NCI-H774 (cell line): ENCODE measurements around the gene PRKCE.

Experiments used
- DNase-seq: peaks from one replicate; lab custom pipeline; 2025; lab: John Stamatoyannopoulos, UW

Gene PRKCE

DNA sequence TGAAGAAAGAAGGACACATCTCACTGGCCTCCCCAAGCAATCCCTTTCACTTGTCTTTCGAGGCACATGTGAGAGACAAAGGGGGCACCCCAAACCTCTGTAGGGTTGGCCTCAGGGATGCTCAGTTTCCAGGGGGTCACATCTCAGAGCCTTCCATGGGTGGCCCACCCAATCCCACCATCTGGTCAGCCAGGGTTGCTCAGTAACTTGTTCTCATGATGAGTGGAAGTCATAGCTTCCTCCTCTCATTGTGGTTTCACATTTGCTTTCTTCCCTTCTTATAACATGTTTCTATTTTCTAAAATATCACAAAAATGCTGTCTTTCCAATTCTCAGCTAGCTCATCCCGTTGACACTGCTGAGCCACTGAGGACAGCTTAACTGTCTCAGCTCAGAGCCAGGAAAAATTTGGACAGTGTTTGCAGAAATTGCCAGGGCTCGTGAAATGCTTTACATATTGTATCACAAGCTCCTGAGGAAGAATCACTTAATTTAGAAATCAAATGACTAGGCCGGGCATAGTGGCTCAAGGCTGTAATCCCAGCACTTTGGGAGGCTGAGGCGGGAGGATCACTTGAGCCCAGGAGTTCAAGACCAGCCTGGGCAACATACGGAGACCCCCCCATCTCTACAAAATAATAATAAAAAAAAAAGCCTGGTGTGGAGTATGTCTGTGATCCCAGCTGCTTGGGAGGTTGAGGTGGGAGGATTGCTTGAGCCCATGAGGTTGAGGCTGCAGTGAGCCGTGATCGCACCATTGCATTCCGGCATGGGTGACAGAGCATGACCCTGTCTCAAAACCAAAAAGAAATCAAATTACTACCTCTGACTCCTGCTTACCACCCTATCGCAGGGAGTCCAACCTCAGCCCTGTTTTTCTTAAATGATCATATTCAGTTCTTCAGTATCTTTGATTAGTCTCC, 129.3 kb downstream of the PRKCE start:
- no peak for DNase-seq

DNA sequence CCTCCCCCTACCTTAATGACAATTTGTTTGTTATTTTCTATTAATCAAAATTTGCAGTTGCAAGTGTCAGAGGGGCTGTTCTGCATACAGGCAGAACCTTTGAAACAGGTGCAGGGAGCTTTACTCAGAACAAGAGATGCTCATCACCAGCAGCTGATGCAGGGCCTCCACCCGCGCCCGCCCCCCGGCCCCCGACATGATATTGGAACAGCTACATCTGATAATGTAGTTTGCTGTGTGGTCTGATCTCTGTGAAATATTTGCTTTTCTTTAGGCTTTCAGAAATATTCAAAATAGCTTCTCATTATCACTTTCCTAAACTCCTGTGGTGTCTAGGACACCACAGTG, 130.0 kb downstream of the PRKCE start:
- DNase-seq: no peak

DNA sequence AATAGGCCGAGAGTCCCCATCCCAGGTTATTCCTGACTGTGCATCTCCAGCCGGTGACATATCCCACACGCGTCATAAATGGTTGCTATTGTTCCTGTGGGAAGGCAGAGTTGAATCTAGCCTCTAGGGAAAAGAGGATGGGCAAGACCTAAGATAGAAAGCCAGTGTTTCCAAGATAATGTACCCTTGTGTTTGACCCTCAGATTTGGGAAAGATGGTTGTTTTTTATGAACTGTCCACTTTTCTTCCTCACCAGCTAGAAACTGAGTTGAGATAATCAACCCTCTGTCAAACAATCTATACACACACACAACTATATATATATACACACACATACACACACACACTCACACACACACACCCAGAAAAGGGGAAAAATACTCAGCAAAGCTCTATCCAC, 131.0 kb downstream of the PRKCE start:
- no peak for DNase-seq

DNA sequence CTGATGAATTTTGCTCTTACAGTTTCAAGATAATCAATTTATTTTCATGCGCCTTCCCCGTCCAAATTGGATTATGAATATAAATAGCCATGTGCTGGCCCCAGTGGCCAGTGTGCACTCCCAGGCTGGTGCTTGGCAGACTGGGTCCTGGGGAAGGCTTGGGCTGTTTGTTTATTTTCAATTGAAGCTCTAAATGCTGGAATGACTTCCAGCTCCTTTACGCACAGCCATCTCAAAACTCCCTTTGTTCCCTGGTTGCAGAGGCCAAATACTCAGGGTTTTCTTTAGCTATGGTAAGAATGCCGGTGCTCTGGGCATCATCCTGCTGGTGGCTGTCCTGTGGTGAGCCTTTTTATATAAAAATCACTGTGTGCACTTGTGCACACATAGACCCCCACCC, 131.5 kb downstream of the PRKCE start:
- DNase-seq: no peak

DNA sequence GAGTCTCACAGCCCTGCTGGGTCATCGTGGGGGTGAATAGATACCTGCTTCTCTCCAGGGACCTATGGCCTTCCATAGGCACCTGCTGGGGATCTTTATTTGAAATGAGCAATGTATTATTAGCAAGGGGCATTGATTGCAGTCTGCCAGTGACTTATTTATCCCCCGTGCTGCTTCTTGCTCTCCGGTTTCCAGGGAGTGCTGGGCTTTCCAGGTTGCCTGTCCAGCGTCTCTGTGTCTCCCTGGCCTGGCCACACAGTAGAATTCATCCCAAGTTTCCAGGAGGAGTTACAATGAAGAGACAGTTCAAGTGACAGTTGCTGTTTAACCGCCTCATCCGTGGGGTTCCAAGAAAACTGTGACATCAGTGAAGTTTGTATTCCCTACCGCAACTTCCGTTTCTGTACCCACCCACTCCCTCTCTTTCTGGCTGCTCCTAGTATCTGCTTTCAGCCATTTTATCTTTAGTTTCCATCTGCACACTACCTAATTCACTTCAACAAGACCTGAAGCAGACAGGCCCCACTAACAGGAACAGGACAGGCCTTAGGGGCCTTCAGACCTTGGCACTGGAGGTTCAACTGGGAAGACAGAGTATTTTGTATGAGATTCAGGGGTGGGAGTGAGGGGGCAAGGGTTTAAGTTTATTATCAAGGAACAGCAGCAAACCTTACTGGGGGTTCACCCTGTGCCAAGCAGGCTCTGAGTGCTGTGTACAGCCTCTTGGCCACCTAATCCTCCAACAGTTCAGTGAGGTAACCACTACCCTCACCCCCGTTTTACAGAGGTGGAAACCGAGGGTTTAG, 134.8 kb downstream of the PRKCE start:
- no peak for DNase-seq

DNA sequence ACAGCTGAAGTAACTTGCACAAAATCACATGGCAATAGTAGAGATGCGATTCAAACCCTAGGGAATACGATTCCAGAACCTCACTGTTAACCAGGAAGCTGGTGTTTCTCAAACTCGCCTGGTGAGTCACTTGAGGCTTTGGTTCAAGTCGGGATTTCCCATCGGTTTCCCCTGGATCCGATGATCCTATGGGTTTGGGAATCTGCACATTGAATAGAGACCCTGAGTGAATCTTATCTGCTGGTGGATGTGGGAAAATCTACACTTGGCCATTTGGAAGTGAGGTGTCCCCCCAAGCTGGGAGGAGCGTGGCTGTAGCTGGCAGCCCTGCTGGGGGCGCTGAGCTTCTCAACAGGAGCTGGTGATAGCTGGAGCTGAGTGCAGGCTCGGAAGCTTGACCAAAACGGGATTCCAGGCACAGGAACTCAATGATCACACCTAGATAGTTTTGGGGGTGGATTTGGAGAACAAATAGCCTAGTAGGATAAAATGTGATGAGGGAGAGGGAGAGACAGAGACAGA, 135.4 kb downstream of the PRKCE start:
- no peak for DNase-seq

DNA sequence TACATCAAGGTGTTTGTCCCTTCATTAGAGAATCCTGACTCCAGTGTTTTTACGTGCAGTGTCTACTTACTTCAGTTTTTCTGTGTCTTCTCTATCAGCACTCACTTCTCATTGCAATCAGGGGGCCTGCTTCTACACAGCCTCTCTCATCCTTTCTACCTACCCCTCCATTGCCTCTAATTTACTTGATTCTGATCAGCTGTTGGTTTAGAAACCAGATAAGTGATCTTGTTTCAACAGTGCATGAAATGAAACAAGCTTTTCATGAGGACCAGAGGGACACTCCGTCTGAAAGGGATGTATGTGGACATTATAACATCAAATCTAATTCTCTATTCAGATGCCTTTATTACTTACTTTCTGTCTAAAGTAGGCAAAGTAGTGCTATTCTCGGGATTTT, 136.9 kb downstream of the PRKCE start:
- DNase-seq: no peak

DNA sequence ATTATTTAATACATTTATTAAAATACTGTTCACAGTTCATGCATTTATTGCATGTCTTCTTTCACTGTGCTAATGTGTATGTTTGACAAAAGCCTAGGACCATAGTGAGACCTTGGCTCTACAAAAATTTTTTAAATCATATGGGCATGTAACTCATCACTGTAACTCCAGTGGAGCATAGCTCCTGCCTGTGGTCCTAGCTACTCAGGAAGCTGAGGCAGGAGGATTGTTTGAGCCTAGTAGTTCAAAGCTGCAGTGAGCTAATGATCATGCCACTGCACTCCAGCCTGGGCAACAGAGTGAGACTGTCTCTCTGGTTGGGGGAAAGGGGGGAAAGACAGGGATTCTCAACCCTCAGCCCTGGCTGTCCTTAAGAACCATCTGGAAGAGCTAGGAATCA, 137.8 kb downstream of the PRKCE start:
- DNase-seq: no peak

DNA sequence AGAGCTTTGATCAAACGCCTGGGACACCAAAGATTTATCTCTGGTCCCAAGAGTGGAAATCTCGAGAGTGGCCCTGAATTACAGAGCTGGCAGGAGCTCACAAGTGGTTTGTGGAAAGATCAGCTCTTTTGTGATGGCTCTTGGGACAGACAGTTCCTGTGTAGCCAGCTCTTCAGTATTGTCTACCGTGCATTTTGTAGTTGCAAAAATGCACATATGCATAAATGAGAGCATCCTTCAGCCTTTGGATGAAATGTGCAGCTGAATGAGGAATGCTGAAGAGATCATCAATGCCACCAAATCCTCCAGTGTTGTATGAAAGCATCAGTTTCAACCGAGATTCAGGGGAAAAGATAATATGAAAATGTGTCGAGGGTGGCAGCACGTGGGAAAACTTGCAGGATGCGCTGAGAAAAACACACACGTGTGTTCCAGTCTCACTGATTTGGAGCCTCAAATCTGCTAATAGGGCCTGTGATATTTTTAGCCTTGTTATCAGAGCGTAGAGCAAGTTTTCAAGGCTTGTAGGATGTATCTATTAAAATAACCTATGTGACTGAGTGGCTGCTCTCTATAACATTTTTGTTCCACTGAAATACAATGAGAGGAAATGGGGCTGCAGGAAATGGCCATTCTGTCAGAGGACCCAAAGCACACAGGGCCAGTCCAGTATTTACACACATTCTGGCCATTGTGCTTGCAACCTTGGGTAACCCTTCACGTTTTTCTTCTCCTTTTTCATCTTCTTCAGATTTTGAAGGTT, 138.7 kb downstream of the PRKCE start:
- DNase-seq: no peak

DNA sequence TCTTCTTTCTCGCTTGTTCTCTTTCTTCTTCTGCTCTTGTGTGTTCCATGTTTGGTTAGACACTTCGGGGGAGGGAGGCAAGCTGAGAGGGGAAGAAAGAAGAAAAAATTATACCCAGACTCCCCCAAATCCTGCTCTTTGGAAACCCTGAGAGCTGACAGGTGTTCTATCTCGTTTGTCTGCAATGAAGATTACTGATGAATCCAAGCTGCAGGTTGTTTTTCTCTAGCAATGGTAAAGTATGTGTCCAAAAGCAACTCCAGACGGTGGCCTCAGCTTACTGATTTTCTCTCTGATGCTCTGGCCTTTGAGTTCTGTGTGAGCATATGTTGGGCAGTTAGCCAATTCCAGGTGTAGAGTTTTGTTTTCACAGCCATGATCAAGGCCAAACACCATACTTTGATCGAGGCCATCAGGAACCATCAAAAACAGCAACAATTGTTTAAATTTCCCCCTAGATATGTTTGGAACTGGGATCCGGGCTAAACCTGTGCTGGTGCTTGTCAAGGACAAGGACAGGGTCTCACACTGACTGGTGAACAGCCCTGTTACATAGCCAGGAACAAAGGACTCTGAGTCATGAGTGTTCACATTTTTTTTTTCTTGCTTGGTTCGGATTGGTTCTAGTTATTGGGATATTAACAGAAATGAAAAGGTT, 142.0 kb downstream of the PRKCE start:
- DNase-seq: peak; percentile 11

DNA sequence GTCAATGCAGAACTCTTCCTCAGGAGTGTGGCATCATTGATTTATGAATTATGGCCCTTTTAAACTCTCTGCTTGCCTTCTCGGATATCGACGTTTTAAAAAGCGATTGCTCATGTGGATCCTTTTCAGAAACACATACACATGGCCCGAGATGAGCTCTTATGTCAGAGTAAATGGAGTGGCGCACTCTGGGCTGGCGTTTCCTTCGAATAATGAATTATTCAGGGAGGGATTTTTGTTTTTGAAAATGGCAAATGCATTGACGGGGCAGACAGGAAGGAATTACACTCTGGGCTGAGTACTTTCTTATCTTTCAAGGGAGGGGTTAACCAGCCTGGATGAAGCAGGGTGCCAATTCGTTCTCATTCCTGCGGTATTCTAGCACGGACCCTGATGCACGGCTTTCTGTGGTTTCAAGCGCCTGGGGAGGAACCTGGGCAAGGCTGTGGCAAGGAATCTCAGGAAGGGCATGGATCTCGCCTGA, 142.7 kb downstream of the PRKCE start:
- DNase-seq: no peak

DNA sequence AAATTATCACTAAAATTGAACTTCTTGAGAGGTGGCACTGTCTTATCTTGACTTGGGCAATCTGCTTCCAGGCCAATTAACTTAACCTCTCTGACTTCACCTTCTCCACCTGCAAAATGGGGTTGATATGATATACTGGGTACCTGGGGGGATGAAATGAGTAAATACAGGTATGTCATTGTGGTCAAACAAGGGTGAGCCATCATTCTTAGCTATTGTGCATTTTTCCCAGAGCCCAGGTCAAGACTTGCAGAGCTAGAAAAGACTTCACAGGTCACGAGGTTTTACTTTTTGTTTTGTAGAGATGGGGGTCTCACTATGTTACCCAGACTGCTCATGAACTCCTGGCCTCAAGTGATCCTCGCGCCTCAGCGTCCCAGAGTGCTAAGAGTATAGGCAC, 145.0 kb downstream of the PRKCE start:
- DNase-seq: no peak

DNA sequence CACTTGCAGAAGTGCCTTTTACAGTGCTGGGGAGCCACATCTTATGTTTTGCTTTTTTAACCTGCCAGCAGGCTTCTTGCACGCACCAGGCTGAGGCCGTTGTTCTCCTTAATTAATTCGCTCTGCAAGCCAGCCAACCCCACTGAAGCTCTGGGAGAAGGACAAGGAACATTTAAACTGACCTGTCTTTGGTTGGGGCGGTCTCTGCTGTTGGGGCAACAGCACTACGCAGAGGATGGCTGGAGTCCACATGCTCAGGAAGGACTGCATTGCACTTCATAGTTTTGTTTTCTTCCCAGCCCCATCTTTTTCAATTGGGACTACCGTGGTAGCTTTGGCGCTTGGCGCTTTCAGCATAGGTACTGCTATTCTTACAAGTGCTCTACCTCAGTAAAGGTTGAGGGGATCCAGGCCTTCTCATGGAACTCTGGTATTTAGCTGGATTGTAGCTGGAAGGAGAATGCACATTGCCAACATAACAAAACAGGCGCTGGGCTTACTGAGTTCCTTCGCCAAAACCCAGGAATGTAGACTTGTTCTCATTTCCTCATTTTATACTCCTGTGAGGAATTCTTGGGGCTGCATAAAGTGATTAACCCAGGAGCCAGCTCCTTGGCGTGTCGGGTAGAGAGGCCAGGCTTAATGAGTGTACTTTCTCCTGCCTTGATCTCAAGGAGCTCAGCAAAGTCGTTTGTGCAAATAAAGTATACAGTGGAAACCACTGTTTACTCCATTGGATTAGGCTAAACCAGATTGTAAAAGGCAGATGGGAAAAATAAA, 146.2 kb downstream of the PRKCE start:
- no peak for DNase-seq

DNA sequence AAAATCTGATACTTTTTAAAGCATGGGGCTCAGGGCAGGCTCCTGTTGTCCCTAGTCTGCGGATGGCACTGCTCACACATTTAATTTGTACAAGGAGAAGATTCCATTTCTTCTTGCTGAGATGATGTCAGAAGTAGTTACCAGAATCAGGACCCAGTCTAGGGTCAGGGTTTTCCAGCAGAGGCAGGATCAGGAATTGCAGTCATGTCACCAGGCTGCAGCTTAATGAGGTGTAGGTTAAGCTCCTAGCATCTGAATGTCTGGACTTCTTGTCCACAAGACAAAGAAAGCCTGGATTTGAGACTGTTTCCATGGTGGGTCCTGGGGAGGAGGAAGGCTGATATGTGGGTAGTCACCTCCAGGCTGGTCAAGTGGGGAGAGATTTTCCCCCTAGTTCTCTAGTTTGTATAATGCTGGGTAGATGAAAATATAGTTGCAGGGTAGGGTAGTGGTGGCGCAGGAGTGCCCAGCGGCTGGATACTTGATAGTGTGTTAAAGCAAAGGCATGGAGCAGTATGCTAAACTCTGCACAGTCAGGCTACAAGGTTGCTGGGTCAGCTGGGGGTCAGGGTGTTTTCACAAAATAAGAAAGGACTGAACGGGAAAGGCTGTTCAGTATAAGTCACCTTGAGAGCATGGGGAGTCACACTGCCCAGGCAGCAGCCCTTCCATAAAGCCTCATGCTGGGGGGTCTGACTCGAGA, 148.4 kb downstream of the PRKCE start:
- no peak for DNase-seq

DNA sequence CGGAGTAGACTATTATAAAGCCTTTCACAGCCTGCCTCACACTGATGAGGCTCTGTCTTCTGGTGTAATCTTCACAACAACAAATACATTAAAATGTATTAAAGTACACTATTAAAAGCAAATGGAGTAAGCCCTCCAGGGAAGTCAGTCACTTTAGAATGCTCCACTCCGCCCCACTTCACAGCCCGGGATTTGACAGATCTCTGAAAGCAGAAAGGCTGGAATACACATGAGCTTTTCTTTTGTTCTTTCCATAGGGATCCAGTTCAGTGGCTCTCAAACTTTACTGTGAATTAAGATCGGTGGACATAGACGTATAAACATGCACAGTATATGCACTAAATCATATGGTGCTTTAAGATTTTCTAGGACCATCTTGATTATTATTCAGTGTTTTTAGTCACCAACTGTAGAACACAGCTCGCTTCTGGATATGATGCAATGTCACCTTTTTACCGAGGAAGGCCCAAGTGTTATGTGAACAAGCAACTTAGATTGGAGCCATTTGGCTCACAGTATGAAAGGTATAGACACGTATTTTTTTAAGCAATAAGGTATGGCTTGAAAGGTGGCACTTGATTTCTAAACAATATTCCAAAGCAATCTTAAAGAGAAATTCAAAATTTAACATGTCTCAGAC, 151.1 kb downstream of the PRKCE start:
- no peak for DNase-seq

DNA sequence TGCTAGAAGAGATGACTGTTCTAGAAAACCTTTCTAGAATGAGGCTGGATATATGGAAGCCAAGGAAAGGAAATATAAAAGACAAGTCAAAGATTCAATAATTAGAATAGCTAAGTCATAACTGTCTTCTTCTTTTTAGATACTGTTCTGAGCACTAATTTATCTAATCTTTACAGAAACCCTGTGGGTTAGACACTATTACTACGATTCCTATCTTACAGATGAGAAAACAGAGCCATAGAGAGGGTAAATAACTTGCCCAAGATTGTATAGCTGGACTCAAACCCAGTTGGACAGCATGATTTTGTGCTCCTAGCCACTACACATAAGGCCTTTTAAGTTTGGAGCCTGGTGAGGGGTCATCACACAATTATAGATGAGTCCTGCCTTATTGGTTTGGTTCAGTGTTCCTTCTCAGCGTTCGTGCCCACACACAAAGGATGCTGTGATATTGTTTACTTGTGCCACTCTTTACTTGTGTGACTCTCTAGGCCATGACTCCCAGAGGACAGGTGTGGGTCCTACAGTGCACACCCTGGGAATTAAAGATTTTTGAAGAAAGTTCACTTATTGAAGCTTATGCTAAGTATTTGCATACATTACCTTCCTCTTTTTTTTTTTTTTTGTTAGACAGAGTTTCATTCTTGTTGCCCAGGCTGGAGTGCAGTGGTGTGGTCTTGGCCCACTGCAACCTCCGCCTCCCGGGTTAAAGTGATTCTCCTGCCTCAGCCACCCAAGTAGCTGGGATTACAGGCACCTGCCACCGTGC, 153.7 kb downstream of the PRKCE start:
- no peak for DNase-seq

DNA sequence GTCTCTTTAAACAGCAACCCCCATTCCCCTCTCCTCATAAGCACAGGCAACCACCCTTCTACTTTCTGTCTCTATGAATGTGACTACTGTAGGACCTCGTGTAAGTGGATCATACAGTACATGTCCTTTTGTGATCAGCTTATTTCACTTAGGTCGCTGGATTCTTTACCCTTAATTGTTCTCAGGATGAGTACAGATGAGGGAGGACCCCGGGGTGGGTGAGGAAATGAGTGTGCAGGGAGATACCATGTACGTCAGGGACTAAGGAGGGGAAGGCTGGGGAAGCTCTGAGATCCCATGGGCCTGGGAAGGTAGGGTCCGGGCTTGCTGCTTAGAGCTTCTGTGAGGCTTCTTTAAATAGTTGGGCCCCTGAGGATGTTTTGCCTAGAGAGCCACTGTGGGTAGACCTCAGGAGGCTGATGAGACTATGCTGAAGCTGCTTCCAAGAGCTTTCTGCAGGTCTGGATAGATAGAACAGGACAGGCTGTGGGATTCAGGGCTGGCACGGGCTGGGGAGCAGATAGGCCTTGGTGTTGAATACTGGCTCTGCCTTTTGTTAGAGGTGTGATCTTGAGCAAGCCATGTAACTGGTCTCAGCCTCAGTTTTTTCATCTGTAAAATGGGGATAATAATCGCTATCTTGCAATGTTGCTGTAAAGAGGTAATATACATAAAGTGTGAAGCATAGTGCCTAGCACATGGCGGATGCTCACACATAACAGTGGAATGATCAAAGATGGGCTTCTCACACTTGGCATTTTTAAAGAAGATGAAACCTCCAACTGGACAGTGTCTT, 155.3 kb downstream of the PRKCE start:
- no peak for DNase-seq

DNA sequence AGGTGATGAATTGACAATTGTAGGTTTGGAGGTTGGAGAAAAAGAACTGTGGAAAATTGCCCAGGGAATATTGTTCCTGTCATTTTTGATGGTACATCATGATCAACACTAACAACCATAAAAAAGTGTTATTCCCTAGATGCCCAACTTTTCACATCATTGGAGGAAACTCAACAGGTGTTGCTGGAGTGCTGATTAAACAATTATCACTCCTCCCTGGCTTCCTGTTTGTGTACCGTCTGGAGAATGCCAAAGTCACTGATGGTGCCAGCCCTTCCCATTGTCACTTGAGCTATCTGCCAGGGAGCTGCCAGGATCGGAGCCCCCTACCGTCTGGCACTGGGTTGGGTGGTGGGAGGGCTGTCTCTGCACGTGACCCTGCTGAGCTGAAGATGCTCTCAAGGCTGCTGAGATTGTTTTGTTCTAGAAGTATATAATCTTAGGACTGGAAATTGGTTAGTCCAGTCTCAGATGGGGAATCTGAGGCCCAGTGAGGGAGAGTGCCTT, 156.9 kb downstream of the PRKCE start:
- DNase-seq: peak; percentile 44
